Measurements from ENCODE around the gene FZD8. TPM values are rescaled to one million over a fixed set of nuclear protein-coding genes. Genes with fewer than 3 reads are reported as not detected.

Gene FZD8, protein sequence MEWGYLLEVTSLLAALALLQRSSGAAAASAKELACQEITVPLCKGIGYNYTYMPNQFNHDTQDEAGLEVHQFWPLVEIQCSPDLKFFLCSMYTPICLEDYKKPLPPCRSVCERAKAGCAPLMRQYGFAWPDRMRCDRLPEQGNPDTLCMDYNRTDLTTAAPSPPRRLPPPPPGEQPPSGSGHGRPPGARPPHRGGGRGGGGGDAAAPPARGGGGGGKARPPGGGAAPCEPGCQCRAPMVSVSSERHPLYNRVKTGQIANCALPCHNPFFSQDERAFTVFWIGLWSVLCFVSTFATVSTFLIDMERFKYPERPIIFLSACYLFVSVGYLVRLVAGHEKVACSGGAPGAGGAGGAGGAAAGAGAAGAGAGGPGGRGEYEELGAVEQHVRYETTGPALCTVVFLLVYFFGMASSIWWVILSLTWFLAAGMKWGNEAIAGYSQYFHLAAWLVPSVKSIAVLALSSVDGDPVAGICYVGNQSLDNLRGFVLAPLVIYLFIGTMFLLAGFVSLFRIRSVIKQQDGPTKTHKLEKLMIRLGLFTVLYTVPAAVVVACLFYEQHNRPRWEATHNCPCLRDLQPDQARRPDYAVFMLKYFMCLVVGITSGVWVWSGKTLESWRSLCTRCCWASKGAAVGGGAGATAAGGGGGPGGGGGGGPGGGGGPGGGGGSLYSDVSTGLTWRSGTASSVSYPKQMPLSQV
- total RNA-seq (2021) (49.9 and 50.5 TPM in 2 replicates), Bru-seq, nascent RNA (percentile 77 among the genes with signal in this experiment), BruChase-seq, experiment 1, labeled RNA remaining after a 2-hour chase (percentile 87 among the genes with signal in this experiment), BruChase-seq, experiment 2, labeled RNA remaining after a 6-hour chase (percentile 75 among the genes with signal in this experiment)
- long read RNA-seq, full-length matches to known transcripts: 1 of 2 reads
- long read RNA-seq, partial matches to known transcripts: 0 of 2 reads
- long read RNA-seq, other reads (novel, unspliced or antisense): 1 of 2 reads

DNA sequence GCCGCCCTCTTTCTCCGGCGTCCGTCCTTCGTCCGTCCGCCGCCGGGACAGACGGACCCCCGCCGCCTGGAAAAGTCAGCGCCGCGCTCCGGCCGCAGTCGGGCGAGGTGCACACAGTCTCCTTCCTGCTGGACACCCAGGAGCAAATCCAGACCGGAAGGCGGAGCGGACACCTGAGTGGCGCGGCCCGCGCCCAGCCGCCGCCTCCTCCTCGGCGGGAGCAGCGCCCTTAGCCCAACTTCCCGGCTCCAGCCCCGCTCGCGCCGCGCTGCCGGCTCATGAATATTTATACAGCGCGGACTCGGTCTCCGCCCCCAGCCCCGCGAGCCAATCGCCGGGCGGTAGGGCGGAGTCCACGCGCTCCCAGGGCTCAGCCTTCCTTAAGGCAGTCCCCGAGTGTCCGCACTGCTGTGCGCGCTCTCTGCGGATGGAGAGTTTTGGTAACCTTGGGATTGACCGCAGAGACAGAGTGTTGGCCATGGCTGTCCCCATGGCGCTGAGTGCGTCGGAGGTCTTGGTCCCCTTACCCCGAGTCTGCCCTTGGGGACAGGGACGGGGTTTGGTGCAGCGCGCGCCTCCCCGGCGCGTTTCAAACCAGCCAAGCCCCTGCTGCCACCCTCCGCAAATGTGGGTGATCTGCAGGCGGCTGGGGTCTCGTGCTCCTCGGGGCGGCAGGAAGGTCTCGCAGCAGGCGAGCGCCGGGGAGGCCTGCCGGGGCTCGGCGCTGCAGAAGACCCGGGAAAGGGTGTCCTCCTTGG lies at the start of gene FZD8:
Gene FZD8, minus strand, starts transcription at position 262 of the 758 bp plus-strand sequence. CDS start 867 bp downstream, outside the sequence.
- no peaks in the 10 kb centered on the region for H3K9me3 ChIP-seq (ENCODE audit: low read depth, low read length, poor library complexity, severe bottlenecking)
- BruUV-seq (replicated peaks): no TSS peak
- TF ChIP-seq EZH2 (IDR thresholded peaks at IDR 0.05; ENCODE audit: borderline replicate concordance, low read depth, low read length, poor library complexity, severe bottlenecking): no peak
- TF ChIP-seq, protein P1, sequence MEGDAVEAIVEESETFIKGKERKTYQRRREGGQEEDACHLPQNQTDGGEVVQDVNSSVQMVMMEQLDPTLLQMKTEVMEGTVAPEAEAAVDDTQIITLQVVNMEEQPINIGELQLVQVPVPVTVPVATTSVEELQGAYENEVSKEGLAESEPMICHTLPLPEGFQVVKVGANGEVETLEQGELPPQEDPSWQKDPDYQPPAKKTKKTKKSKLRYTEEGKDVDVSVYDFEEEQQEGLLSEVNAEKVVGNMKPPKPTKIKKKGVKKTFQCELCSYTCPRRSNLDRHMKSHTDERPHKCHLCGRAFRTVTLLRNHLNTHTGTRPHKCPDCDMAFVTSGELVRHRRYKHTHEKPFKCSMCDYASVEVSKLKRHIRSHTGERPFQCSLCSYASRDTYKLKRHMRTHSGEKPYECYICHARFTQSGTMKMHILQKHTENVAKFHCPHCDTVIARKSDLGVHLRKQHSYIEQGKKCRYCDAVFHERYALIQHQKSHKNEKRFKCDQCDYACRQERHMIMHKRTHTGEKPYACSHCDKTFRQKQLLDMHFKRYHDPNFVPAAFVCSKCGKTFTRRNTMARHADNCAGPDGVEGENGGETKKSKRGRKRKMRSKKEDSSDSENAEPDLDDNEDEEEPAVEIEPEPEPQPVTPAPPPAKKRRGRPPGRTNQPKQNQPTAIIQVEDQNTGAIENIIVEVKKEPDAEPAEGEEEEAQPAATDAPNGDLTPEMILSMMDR (conservative IDR thresholded peaks at IDR 0.05; ENCODE audit: low read depth, low read length): peak; percentile 54
- intact Hi-C loops (cut with micrococcal nuclease; ENCODE audit: unreplicated experiment): no loop called here
- peak within 1 kb of the TSS; percentile 88 for H3K4me3 ChIP-seq (ENCODE audit: low read depth, low read length, poor library complexity, severe bottlenecking)
- H3K27me3 ChIP-seq (replicated peaks; ENCODE audit: insufficient read depth, low read depth, low read length, poor library complexity): no peaks in the 10 kb centered on the region
- CTCF ChIA-PET: no interaction called here
- H3K27ac ChIP-seq (ENCODE audit: low read depth, low read length, poor library complexity, severe bottlenecking): peak within 1 kb of the TSS; percentile 84
- POLR2A ChIA-PET (ENCODE audit: low non-redundant PET): no interaction called here
- peaks cover 4% of the 10 kb centered on the region for H3K36me3 ChIP-seq (ENCODE audit: insufficient read depth, low read length, poor library complexity, severe bottlenecking)
- peak; percentile 95 for DNase-seq (ENCODE audit: low spot score)
- peaks cover 17% of the 10 kb centered on the region for H3K4me1 ChIP-seq (ENCODE audit: insufficient read depth, low read length, poor library complexity, severe bottlenecking)

DNA sequence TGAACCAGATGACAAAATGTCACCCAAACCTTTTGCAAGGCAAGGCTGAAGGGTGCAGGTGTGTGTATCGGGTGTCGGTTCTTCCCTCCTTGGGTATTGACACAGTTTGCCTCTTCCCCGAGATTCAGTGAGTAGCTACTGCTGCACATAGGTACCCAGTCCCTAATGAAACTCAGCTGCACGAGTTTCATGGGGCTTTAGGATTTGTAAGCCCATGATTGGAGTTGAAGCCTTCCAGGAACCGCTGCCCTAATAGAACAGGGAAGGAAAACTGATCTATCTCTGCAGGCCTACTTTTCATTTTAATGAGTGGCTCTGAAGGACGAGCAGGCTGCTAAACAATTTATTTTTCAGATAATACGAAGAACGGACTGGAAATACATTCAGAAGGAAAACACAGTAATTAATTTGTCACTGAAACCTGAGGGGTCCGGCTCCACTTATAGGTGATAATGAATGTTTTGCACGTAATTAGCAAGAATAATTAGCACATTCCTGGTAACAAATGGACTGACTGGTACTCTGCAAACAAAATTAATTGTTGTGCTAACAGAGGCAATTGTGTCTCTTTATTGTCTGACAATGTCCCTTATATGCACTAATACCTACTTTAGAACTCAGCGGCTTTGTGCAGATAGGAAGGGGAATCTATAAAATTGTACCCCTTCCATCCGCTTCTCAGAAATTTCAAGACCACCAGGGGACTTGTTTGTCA lies 49.6 kb upstream of the FZD8 start:
- Histone ChIP-seq H3K4me1 (ENCODE audit: insufficient read depth, low read length, poor library complexity, severe bottlenecking) (peaks cover 7% of the 10 kb centered on the region), H3K27me3 (replicated peaks; ENCODE audit: insufficient read depth, low read depth, low read length, poor library complexity) (no peaks in the 10 kb centered on the region), H3K4me3 (ENCODE audit: low read depth, low read length, poor library complexity, severe bottlenecking) (no peak overlapping the region), H3K27ac (ENCODE audit: low read depth, low read length, poor library complexity, severe bottlenecking) (no peak overlapping the region), H3K9me3 (ENCODE audit: low read depth, low read length, poor library complexity, severe bottlenecking) (no peaks in the 10 kb centered on the region), H3K36me3 (ENCODE audit: insufficient read depth, low read length, poor library complexity, severe bottlenecking) (no peaks in the 10 kb centered on the region)
- BruUV-seq (replicated peaks): no TSS peak
- ChIA-PET CTCF (no interaction called here), POLR2A (ENCODE audit: low non-redundant PET) (no interaction called here)
- DNase-seq (ENCODE audit: low spot score): peak; percentile 4
- TF ChIP-seq, protein P1 (conservative IDR thresholded peaks at IDR 0.05; ENCODE audit: low read depth, low read length): no peak
- no peak for TF ChIP-seq EZH2 (IDR thresholded peaks at IDR 0.05; ENCODE audit: borderline replicate concordance, low read depth, low read length, poor library complexity, severe bottlenecking)
- intact Hi-C loops (cut with micrococcal nuclease; ENCODE audit: unreplicated experiment): no loop called here

All from A673 (cell line).